HG03064 (cell line): ENCODE data around the gene TMEM271.

ENCODE experiments used
- ATAC-seq: cut with Tn5 transposase; IDR thresholded peaks from one replicate; pipeline ENCODE4 v1.9.1; 2021; ENCODE audit warnings: low read depth; ENCODE audit not compliant: unreplicated experiment

Gene TMEM271, protein sequence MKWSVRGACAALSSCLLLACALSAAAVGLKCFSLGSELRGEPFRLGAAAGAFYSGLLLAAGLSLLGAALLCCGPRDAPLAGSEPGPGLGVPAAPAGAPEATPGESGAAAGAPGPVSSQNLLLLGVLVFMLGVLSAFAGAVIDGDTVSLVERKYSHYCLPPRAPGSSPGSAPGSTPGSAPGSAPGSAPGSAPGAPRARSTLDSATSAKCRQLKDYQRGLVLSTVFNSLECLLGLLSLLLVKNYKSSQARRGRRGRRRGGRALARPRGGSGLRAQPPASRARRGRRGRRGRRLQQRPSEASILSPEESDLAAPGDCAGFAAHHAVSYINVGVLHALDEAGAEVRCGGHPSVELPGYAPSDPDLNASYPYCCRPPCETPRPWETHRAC

DNA sequence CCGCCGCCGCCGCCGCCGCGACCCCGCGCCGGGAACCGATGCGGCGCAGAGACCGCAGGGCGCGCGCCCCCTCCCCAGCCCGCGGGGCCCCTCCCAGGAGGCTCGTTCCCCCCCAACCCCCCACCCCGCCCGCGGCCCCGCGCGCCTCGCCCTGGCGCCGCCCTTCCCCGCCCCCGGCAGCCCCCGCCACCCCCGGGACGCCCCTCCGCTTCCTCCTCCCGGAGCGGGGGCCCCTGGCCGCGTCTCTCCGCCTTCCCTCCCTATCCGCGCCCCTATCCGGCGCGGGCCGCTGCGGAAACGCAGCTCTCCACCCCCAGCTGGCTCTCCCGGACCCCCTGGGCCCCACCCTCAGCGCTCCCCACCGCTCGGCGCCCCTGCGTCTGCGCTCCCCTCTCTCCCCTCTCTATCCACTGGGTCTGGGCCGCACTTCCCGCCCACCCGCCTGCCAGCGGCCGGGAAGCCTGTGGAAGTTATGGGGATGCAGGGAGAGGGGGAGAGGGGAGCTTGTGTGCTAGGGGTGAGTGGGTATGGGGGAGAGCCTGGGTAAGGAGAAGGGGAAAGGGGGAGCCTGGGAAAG lies at the start of gene TMEM271:
TSS of gene TMEM271 (minus strand) at position 51 of the 577 bp plus-strand sequence. CDS start 233 bp downstream, outside the sequence.
- ATAC-seq = no peak

DNA sequence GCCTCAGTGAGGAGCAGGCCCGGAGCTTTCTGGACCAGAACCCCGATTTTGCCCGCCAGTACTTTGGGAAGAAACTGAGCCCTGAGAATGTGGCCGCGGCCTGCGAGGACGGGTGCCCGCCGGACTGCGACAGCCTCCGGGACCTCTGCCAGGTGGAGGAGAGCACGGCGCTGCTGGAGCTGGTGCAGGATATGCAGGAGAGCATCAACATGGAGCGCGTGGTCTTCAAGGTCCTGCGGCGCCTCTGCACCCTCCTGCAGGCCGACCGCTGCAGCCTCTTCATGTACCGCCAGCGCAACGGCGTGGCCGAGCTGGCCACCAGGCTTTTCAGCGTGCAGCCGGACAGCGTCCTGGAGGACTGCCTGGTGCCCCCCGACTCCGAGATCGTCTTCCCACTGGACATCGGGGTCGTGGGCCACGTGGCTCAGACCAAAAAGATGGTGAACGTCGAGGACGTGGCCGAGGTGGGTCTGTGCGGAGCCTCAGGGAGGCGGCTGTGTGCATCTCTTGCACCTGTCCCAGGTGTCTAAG lies 49.6 kb upstream of the TMEM271 start:
- no peak for ATAC-seq

DNA sequence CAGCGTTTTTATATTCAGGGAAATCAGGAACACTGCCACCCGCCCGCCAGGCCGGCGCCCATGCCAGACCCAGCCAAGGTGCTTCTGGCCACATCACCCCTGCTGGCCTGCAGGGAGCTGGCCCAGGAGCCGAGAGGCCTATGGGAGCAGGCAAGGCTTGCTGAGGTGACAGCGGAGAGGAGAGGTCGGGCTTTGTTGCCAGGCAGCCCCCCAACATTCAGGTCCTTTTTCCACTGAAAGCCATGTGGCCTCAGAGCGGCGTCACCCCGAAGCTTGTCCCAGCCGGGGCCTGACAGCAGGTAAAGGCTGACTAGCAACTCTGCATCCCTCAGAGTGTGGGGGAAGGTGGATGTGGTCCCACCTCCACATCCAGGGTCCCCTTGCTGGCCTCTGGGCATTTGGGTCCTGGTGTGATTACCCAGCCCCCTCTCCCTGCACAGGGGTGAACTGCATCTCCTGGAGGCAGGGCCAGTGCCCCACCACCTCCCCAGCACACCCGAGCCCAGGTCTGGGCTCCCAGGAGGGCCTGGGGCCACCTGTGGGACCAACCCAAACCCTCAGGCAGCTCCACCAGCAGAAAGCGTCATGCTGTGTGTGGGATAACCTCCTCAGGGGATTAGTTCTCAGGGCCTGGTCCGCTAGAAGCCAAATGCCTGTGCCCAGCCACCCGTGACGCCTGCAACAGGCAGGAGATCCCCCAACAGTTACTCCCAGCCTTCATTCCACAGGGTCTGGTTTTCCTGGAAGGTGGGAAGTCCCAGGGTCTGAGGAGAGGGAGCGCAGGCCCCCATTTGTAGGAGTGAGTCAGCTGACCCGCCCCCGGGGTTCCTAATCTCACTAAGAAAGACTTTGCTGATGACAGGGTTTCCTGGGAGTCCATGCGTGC lies 48.9 kb upstream of the TMEM271 start, which contains the start of gene PDE6B:
TSS of gene PDE6B (plus strand) at position 869 of the 886 bp plus-strand sequence. CDS start 54 bp downstream, outside the sequence.
- ATAC-seq = no peak

DNA sequence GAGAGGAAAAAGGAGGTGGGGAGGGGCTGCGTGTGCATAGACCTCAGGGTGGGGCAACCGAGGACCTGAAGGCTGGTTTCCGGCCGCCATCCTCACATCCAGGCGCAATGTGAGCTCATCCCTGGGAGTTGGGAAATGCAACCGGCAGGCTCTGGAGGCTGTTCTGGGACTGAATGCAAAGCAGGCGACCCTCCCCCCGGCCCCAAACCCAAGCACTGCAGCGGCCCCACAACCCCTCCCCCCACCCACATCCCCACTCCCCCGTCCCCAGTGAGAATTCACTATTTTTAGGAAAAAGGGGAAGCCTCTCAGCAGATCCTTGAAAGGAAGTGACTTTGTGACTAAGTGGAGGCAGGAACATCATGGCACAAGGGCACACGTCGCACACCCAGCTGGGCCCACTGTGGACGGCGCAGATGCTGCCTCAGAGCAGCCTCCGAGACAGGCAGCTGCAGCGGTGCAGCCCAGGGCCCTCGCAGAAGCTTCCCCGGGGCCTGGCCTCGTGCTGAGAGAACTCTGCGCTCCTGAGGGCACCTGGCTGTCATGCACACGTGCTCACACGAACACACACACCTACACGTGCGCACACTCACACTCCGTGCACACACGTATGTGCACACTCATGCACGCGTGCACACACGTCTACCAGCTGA lies 47.9 kb upstream of the TMEM271 start:
- no peak for ATAC-seq

DNA sequence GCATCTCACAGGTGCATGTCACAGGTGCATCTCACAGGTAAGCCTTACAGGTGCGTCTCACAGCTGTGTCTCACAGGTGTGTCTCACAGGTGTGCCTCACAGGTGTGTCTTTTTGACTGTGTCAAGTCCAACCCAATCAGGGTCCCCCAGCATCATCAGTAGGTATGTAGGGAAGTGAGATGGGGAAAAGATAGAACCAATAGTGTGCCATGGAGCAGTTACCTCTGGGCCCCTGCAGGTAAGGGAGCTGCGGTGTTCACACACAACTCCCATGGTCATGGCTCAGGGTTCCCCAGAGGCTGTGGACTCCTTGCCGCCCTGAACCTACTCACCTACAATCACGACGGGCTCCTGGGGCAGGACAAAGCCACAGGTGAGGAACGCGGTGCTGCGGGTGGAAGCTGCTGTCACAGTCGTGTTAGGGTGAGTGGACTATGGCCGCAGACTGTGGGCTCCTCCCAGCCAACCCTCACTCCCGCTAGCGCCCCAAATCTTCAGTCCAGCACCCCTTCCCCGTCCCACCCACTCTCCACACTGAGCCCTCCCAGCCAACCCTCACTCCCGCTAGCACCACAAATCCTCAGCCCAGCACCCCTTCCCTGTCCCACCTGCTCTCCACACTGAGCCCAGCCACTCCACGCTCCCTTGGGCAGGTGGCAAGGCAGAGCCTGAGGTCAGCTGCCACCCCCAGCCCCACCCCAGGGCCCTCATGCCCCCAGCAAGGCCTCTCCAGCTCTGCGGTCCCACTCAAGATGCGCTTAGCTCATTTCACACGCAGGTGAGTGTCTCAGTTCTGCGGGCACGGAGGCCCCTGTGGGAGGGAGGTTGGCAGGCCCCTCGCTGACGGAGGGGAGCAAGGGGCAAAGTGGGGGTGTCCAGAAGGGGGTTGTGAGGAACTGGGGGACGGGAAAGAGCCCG lies 47.2 kb upstream of the TMEM271 start:
- no peak for ATAC-seq

DNA sequence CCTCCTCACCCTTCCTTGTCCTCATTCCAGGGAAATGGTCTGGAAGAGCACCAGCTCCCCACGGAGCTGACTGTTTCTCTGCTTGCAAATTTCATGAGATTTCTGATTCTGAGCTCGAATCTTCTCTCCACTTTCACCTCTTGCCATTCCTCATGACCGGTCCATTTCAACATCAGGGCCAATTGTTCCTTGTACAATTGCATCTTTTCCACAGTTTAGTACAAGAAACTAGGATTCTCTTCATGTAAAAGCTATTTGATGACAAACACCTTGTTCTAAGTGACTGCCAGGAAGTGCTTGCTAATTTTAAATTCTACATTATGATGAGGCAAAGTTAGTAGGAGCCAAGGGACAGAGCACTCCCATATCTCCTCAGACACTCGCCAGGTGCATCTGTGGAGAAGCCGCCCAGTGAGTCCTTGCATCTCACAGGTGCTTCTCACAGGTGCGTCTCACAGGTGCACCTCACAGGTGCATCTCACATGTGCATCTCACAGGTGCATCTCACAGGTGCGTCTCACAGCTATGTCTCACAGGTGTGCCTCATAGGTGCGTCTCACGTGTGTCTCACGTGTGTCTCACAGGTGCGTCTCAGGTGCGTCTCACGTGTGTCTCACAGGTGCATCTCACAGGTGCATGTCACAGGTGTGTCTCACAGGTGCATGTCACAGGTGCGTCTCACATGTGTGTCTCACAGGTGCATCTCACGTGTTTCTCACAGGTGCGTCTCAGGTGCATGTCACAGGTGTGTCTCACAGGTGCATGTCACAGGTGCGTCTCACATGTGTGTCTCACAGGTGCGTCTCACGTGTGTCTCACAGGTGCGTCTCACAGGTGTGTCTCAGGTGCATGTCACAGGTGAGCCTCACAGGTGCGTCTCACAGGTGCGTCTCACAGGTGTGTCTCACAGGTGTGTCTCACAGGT lies 46.2 kb upstream of the TMEM271 start:
- ATAC-seq = no peak

DNA sequence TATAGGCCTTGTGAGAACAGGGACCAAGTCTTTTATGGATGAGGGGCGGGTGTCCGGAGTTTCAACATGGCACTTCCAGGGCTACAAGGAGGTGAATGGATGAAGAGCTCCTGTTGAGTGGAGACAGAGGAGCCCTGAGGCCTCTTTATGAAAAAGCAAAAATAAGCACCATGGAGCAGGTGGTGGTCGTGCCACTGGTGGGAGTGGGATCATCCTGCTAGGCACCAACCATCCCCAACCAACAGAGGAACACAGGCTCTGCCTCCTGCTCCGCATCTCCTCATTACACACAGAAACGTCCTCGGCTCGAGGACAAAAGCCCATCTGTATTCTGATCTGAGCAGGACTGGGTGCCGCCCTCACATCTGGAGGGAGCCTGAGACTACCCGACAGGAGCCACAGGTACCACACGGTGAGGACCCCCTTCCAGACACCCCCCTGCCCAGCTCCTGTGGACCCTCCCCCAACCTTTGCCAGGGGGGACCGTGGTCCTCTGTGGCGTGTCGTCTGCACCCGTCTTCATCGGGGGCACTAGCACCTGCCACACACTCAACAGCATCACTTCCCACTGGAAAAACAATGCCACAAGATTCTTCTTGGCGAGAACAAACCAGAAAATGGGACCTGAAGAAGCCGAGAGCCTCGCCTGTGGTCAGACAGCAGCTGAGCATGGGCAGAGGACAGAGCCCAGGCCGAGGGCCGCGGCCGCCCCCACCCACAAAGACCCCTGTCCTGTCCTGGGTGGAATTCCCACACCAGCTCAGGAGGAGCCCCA lies 45.4 kb upstream of the TMEM271 start:
- ATAC-seq = no peak

DNA sequence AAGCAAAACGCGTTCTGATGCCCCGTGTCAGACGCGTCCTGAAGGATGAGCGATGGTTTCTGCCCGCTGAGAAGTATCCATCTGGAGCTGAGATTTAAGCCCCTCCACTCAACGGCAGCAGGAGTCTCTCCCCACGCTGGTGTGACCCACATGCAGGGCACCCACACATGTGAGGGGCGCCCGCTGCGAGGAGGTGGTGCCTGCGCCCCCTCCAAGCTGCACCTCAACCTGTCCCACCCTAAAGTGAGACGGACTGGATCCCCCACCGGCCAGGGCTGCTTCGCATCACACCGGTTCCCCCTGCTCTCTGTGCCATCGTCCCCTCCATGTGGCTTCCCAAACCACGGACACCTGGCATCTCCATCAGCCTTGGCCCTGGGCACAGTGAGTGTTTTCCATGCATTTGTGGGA lies 44.8 kb upstream of the TMEM271 start:
- ATAC-seq = no peak

DNA sequence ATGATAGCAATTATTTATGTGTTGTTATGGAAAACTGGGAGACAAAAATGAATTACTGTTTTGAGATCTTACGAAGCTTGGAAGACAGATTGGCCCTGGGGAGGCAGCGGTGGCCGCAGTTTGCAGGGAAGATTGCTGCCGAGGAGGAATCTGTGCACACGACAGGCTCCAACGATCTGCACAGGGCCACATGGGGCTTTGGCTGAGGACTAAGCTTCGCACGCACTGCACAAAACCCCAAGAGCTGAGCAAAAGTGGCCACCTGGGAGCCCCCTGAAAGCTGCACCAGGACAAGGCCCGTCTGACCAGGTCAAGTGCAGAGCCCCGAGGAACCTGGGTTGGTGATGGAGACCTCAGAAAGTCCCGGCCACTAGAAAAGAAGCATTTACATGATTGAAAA lies 44.1 kb upstream of the TMEM271 start:
- no peak for ATAC-seq

DNA sequence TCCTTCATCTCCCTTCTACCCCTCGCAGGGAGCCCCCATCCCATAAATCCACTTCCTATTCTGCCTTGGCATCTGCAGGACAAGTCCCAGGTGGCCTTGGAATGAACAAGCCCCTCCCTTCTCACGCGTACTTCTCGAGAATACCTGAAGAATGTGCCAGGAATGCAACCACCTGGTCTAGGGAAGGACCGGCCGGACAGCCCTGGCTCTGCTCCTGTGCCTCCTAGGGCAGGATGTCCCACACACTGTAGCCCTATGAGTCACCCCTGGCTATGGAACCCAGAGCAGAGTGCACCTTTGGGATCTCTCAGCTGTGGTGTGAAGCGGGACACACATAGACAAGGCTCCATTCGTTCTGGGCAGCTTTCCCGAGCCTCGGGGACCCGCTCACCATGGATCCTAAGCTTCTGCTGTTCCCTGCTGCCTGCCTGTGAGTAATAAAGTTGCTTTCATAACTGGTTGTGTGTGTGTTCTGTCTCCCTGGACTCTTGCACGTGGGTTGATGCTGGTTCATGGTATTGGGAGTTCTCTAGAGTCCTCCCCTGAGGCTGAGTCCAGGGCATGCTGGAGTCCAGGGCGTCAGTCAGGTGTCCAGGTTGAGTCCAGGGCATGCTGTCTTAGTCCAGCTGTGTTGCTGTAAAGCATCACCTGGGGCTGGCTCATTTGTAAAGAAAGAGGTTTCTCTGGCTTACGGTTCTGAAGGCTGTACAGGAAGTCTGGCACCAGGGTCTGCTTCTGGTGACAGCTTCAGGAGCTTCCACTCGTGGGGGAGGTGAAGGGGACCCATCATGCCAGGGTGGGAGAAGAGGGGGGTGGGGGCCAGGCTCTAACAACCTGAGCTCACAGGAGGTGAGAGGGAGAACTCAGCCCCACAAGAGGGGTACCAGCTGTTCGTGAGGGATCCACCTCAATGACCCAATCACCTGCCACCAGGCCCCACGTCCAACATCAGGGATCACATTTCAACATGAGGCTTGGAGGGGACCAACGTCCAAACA lies 41.8 kb upstream of the TMEM271 start:
- no peak for ATAC-seq

DNA sequence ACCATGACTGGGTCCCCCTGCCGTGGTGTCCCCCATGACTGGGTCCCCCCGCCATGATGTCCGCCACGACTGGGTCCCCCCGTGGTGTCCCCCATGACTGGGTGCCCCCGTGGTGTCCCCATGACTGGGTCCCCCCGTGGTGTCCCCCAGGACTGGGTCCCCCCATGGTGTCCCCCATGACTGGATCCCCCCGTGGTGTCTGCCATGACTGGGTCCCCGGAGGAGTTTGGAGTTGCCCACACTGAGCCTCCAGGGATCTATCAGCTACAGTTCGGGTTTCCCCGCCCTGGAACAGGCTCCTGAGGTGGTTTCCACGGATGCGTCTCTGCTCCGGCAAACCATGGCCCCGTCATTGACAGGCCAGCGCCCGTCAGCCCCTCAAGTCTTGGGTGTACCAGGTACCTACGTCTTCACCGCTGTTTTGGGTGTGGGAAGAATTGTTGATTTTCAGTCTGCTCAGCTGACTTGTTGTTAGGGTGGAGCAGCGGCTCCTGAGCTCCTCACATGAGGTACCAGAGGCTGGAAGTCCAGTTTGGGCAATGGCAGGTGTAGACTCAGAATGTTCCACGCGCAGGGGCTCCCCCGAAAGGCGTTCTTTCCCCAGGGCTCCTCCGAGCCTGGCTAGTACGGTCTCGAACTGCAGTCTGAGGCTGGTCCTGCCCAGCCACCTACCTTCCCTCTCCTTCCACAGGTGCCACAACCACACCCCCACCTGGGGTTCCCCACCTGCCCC lies 41.0 kb upstream of the TMEM271 start:
- ATAC-seq = no peak

DNA sequence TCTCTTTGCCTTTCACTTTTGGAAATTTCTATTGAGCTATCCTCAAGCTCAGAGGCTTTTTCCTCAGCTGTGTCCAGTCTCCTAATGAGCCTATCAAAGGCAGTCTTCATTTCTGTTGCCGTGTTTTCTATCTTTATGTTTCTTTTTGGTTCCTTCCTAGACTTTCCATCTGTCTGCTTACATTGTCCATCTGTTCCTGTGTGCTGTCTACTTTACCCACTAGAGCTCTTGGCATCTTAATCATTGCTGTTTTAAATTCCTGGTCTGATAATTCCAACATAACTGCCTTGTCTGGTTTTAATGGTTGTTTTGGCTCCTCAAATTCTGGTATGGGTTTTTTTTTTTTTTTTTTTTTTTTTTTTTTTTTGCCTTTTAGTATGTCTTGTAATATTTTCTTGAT lies 40.0 kb upstream of the TMEM271 start:
- no peak for ATAC-seq

DNA sequence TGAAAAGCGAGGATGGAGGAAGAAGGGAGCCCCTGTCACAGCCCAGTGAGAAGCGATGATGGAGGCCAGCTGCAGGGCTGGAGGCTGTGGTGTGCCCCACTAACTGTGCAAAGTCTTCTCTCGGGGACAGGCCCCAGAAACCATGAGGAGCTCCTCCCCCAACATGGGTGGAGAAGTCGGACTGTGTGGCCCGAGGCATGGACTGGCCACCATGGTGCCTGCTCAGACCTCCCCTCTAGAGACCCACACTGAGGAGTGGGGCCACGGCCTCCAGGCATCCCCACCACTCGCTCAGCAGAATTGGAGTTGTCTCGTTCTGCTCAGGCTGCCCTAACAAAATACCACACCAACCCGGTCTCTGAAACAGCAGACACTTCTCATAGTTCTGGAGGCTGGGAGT lies 37.0 kb upstream of the TMEM271 start:
- no peak for ATAC-seq

DNA sequence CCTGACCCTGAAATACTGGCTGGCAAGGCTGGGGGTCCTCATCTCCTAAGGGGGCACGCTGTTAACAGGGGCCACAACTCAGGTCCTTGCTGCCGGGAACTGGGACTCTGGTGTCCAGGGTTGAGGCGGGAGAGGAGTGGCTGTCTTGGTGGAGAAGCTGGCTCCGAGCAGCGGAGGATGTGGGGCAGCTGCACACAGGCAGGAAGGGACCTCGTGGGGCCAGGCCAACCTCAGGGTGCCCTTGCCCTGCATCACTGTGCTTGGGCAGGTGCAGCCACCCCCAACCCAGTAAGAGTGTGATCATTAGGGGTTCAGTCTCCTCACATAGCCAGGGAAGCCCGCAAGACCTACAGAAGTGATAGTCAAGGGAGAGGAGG lies 36.6 kb upstream of the TMEM271 start:
- ATAC-seq = no peak

DNA sequence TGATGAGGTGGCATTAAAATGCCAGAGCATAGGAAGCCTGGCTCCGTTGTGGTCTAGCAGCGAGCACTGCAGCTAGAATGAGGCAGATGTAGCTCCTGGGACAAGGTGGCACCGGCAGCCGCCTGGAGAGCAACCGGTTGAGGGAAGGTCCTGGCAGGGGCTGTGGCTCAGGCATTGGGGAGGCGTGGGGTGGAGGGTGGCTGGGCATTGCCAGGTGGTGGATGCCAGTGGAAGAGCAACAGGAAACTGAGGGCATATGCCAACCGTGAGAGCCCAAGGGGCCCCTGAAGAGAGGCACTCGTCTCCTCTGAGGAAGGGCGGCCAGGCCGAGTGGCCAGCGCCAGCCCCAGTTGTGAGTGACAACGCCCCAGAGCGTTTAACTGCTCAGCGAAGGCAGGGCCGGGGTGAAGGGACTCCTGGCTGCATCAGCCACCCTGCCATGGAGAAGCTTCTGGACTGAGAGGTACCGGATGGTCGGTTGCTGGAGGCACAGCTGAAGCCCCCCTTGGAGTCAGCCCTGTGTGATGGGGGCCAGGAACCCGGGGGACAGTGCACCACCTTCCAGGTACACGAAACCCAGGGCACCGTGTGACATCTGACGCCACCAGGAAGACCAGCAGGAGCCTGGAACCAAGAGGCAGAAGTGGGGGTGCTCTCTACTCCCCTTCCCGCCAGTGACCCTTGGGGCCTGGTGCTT lies 36.1 kb upstream of the TMEM271 start:
- no peak for ATAC-seq
